ENCODE measurements around the gene NANOGP8. TPM values are rescaled to one million over a fixed set of nuclear protein-coding genes. Genes with fewer than 3 reads are reported as not detected.

The NANOGP8 gene
- total RNA-seq, 1 donor from 2014 or later, result not detected

DNA sequence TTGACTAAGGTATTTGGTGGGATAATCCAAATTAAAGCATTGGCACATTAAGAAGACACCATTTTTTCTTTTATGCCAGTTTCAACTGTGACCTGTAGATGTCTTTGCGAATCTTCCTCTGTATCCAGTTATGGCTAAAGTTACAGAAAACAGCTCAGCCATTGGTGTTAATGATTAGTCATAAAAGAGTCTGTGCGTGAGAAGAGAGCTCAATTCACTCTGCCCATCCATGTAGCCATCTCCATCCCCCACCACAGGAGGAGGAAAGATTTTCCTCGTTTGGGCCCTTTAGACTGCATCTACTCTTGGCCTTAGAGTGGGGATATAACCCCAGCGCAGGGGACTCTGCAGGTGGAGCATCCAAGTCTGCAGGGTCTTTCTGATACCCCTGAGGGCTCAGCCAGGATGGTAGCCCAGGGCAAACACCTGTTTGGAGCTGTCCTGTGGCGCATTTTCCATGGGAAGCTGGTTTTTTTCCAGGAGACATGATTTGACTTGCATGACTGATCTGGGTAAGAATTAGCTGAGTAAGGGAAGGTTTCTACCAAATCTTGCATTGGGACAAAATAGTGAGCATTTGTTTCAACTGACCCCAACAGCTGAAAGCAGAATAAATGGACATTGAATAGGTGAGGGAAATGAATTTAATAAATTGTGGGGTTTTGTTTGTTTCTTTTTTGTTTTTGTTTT is 29.5 kb downstream of the NANOGP8 start:
- no peak for DNase-seq
- no peak overlapping the region for H3K27ac ChIP-seq (replicated peaks)
- H3K27me3 ChIP-seq (ENCODE audit: low read depth), result no peaks in the 10 kb centered on the region
- intact Hi-C loops (cut with micrococcal nuclease), result no loop called here
- no peaks in the 10 kb centered on the region for H3K36me3 ChIP-seq
- TF ChIP-seq, protein P1, sequence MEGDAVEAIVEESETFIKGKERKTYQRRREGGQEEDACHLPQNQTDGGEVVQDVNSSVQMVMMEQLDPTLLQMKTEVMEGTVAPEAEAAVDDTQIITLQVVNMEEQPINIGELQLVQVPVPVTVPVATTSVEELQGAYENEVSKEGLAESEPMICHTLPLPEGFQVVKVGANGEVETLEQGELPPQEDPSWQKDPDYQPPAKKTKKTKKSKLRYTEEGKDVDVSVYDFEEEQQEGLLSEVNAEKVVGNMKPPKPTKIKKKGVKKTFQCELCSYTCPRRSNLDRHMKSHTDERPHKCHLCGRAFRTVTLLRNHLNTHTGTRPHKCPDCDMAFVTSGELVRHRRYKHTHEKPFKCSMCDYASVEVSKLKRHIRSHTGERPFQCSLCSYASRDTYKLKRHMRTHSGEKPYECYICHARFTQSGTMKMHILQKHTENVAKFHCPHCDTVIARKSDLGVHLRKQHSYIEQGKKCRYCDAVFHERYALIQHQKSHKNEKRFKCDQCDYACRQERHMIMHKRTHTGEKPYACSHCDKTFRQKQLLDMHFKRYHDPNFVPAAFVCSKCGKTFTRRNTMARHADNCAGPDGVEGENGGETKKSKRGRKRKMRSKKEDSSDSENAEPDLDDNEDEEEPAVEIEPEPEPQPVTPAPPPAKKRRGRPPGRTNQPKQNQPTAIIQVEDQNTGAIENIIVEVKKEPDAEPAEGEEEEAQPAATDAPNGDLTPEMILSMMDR (IDR thresholded peaks at IDR 0.05; ENCODE audit: borderline replicate concordance), result no peak
- H3K9me3 ChIP-seq (replicated peaks), result no peaks in the 10 kb centered on the region
- H3K4me3 ChIP-seq, result no peak overlapping the region
- no peaks in the 10 kb centered on the region for H3K4me1 ChIP-seq

DNA sequence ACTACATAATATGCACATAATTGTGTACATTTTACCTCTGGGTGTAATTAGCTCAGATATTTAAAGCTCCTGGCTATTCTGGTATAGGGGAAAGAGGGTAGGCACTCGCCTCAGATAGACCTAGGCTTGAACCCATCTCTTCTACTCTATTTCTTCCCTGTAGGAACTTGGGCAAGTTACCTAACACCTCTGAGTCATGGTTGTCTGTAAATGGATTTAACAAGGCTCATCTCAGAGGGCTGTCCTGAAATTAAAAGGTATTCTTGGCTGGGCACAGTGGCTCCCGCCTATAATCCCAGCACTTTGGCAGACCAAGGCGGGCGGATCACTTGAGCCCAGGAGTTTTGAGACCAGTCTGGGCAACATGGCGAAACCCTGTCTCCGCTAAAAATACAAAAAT is 30.7 kb downstream of the NANOGP8 start:
- Histone ChIP-seq H3K27ac (replicated peaks) (no peak overlapping the region), H3K27me3 (ENCODE audit: low read depth) (no peaks in the 10 kb centered on the region), H3K36me3 (no peaks in the 10 kb centered on the region), H3K9me3 (replicated peaks) (no peaks in the 10 kb centered on the region), H3K4me1 (no peaks in the 10 kb centered on the region), H3K4me3 (no peak overlapping the region)
- TF ChIP-seq, protein P1 (IDR thresholded peaks at IDR 0.05; ENCODE audit: borderline replicate concordance), result no peak
- intact Hi-C loops (cut with micrococcal nuclease), result no loop called here
- no peak for DNase-seq

DNA sequence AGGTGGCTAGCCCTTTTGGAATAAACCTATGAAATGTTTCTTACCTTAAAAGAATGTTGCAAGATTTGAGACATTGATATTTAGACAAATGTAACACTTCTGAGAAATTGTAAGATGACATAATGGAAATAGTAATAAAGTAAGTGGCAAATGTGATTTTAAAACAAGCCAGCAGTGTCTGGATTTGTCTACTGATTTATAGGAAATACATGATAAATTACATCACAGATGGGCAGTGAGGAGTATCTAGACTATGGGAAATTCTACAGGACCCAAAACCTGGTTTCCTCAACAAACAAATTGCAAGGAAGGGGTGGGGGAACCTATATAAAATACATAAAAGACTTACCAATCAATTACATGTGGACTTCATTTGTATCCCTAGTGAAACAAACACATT is 37.1 kb downstream of the NANOGP8 start:
- intact Hi-C loops (cut with micrococcal nuclease), result no loop called here
- Histone ChIP-seq H3K36me3 (no peaks in the 10 kb centered on the region), H3K27ac (replicated peaks) (no peak overlapping the region), H3K4me1 (no peaks in the 10 kb centered on the region), H3K27me3 (ENCODE audit: low read depth) (no peaks in the 10 kb centered on the region), H3K9me3 (replicated peaks) (no peaks in the 10 kb centered on the region), H3K4me3 (no peak overlapping the region)
- TF ChIP-seq, protein P1 (IDR thresholded peaks at IDR 0.05; ENCODE audit: borderline replicate concordance), result no peak
- no peak for DNase-seq

DNA sequence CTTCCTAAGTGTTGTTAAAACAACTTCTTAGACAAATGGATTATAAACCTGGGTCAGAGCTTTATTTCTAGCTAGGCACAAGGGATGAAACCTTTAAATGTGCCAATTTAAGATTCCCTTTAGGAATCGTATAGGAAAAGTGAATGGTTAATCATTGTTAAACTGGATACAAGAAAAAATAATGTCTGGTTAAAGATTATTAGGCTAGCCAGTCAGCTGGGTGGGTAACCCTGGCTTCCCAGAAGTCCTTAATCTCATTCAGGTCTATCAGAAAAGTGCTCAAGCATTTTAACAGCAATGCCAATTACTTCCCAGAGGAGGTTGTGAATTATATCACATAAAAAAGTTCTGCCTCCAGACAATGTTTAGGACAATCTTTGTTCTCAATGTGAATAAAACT is 37.6 kb downstream of the NANOGP8 start:
- DNase-seq, result no peak
- H3K4me3 ChIP-seq, result no peak overlapping the region
- H3K27me3 ChIP-seq (ENCODE audit: low read depth), result no peaks in the 10 kb centered on the region
- intact Hi-C loops (cut with micrococcal nuclease), result no loop called here
- no peak overlapping the region for H3K27ac ChIP-seq (replicated peaks)
- H3K36me3 ChIP-seq, result no peaks in the 10 kb centered on the region
- no peaks in the 10 kb centered on the region for H3K4me1 ChIP-seq
- no peaks in the 10 kb centered on the region for H3K9me3 ChIP-seq (replicated peaks)
- TF ChIP-seq, protein P1 (IDR thresholded peaks at IDR 0.05; ENCODE audit: borderline replicate concordance), result no peak

DNA sequence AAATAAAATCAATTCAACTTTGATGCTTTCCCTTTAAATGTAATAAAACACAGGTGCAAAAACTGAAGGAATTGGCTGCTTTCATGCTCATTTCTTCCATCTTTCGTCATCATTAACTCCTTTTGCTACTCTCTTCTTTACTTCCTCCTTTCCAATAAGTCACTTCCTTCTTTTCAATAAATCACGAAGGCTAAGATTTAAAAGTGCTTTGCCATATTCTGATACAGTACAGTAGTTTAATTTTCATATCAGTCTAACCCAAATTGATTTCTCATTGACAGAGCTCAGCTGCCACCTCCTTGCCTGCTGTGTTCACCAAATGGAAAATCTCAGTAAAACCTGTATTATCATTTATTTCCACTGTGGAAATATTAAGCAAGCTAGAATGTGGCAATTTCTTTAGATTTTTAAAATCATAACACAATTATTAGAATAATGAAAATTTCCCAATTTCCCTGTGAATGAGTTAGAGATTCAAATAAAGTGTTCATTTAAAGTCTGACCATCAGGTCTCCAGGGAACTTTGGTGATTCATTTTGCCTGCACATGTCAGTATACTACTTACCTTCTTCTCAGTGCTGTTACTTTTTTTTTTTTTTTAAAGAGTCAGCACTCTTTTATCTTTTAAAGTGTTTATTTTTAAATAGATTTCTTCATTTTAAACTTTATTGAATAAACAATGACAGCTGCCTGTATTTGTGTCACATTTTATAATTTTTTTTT is 41.6 kb downstream of the NANOGP8 start:
- DNase-seq, result no peak
- intact Hi-C loops (cut with micrococcal nuclease), result no loop called here
- H3K4me1 ChIP-seq, result no peaks in the 10 kb centered on the region
- TF ChIP-seq, protein P1 (IDR thresholded peaks at IDR 0.05; ENCODE audit: borderline replicate concordance), result no peak
- no peaks in the 10 kb centered on the region for H3K9me3 ChIP-seq (replicated peaks)
- no peaks in the 10 kb centered on the region for H3K36me3 ChIP-seq
- H3K27me3 ChIP-seq (ENCODE audit: low read depth), result no peaks in the 10 kb centered on the region
- no peak overlapping the region for H3K27ac ChIP-seq (replicated peaks)
- H3K4me3 ChIP-seq, result no peak overlapping the region

Measured in left ventricle myocardium inferior (tissue), 1 donor.